HUES64 (cell line): ENCODE measurements around the gene ANO6.
"Not testable (repeated sequence)": the region's sequence is repeated elsewhere in the genome, so short reads cannot be mapped to it uniquely, and the experiment has no call there.

ENCODE experiments used
- H3K27ac ChIP-seq: 2 replicates; pipeline ENCODE4 v1.7.0; 2013; ENCODE audit warnings: low read depth, low read length, inconsistent platforms
- H3K27me3 ChIP-seq: 2 replicates; pipeline ENCODE4 v1.6.1; 2013; ENCODE audit warnings: mild to moderate bottlenecking, low read length; ENCODE audit not compliant: insufficient read depth
- H3K36me3 ChIP-seq: 2 replicates; pipeline ENCODE4 v1.6.1; 2013; ENCODE audit warnings: mild to moderate bottlenecking, low read length; ENCODE audit not compliant: insufficient read depth
- H3K4me1 ChIP-seq: 2 replicates; pipeline ENCODE4 v1.6.1; 2013; ENCODE audit warnings: mild to moderate bottlenecking, low read length, moderate library complexity; ENCODE audit not compliant: insufficient read depth
- H3K4me3 ChIP-seq: 2 replicates; pipeline ENCODE4 v1.5.1; 2013; ENCODE audit warnings: mild to moderate bottlenecking, low read length, moderate library complexity
- H3K9ac ChIP-seq: 2 replicates; pipeline ENCODE4 v1.6.1; 2013; ENCODE audit warnings: mild to moderate bottlenecking, low read depth, low read length
- H3K9me3 ChIP-seq: 2 replicates; pipeline ENCODE4 v1.6.1; 2013; ENCODE audit warnings: low read depth, low read length; ENCODE audit not compliant: insufficient read depth
- WGBS: fragments of 150-250, 120-280 bp; methylation state at CpG from one replicate; pipeline ENCODE4 v1.1.7; 2013; ENCODE audit warnings: missing lambda C conversion rate; 5-methylcytosine and 5-hydroxymethylcytosine counted together

Gene ANO6

GRCh38 chr12:45244561-45245343 is 28.9 kb downstream of the ANO6 start:
- H3K9ac ChIP-seq, result no peak overlapping the region
- no peak overlapping the region for H3K27ac ChIP-seq
- no peaks in the 10 kb centered on the region for H3K9me3 ChIP-seq
- H3K36me3 ChIP-seq, result no peaks in the 10 kb centered on the region
- H3K4me1 ChIP-seq, result peaks cover 25% of the 10 kb centered on the region
- 89% methylated on average over 9 of the region's 9 CpGs for WGBS
- H3K27me3 ChIP-seq, result no peaks in the 10 kb centered on the region
- H3K4me3 ChIP-seq, result no peak overlapping the region

- H3K36me3 ChIP-seq, result no peaks in the 10 kb centered on the region
- peaks cover 25% of the 10 kb centered on the region for H3K4me1 ChIP-seq
- 88% methylated on average over 3 of the region's 3 CpGs for WGBS
- H3K27me3 ChIP-seq, result no peaks in the 10 kb centered on the region
- no peak overlapping the region for H3K9ac ChIP-seq
- H3K9me3 ChIP-seq, result no peaks in the 10 kb centered on the region
- no peak overlapping the region for H3K4me3 ChIP-seq
- no peak overlapping the region for H3K27ac ChIP-seq
Observed at GRCh38 chr12:45246236-45246635, 30.3 kb downstream of the ANO6 start.

- Histone ChIP-seq H3K4me1 (peaks cover 24% of the 10 kb centered on the region), H3K36me3 (no peaks in the 10 kb centered on the region), H3K9ac (no peak overlapping the region), H3K27ac (no peak overlapping the region), H3K9me3 (no peaks in the 10 kb centered on the region), H3K4me3 (no peak overlapping the region), H3K27me3 (no peaks in the 10 kb centered on the region)
Observed at GRCh38 chr12:45247589-45247988, 31.7 kb downstream of the ANO6 start.

GRCh38 chr12:45248095-45248494 is 32.2 kb downstream of the ANO6 start:
- Histone ChIP-seq H3K27me3 (no peaks in the 10 kb centered on the region), H3K9me3 (no peaks in the 10 kb centered on the region), H3K36me3 (no peaks in the 10 kb centered on the region), H3K4me3 (no peak overlapping the region), H3K9ac (no peak overlapping the region), H3K4me1 (peaks cover 24% of the 10 kb centered on the region), H3K27ac (no peak overlapping the region)
- WGBS, result 95% methylated on average over 1 of the region's 1 CpG

- H3K9ac ChIP-seq, result no peak overlapping the region
- WGBS, result 89% methylated on average over 1 of the region's 1 CpG
- H3K36me3 ChIP-seq, result no peaks in the 10 kb centered on the region
- no peak overlapping the region for H3K27ac ChIP-seq
- no peaks in the 10 kb centered on the region for H3K27me3 ChIP-seq
- H3K4me3 ChIP-seq, result no peak overlapping the region
- H3K4me1 ChIP-seq, result peaks cover 14% of the 10 kb centered on the region
- no peaks in the 10 kb centered on the region for H3K9me3 ChIP-seq
Observed at GRCh38 chr12:45254254-45254653, 38.4 kb downstream of the ANO6 start.

- H3K27ac ChIP-seq, result no peak overlapping the region
- H3K4me1 ChIP-seq, result peaks cover 27% of the 10 kb centered on the region
- no peaks in the 10 kb centered on the region for H3K36me3 ChIP-seq
- H3K9ac ChIP-seq, result no peak overlapping the region
- no peaks in the 10 kb centered on the region for H3K27me3 ChIP-seq
- no peak overlapping the region for H3K4me3 ChIP-seq
- no peaks in the 10 kb centered on the region for H3K9me3 ChIP-seq
Observed at GRCh38 chr12:45256721-45257120, 40.8 kb downstream of the ANO6 start.

- H3K27ac ChIP-seq, result no peak overlapping the region
- WGBS, result 85% methylated on average over 6 of the region's 6 CpGs
- H3K27me3 ChIP-seq, result no peaks in the 10 kb centered on the region
- no peak overlapping the region for H3K4me3 ChIP-seq
- no peaks in the 10 kb centered on the region for H3K9me3 ChIP-seq
- no peaks in the 10 kb centered on the region for H3K36me3 ChIP-seq
- no peak overlapping the region for H3K9ac ChIP-seq
- H3K4me1 ChIP-seq, result peaks cover 24% of the 10 kb centered on the region
Observed at GRCh38 chr12:45257185-45257930, 41.5 kb downstream of the ANO6 start.

GRCh38 chr12:45259675-45260074 is 43.8 kb downstream of the ANO6 start:
- Histone ChIP-seq H3K4me1 (peaks cover 29% of the 10 kb centered on the region), H3K4me3 (no peak overlapping the region), H3K27me3 (no peaks in the 10 kb centered on the region), H3K9me3 (no peaks in the 10 kb centered on the region), H3K36me3 (no peaks in the 10 kb centered on the region), H3K9ac (peak overlapping the region; percentile 16; the same call in 1 of the 2 replicates), H3K27ac (0 out of 2 replicates have a peak overlapping the region, but pooled peaks have one; percentile 26)
- WGBS, result 93% methylated on average over 3 of the region's 3 CpGs

GRCh38 chr12:45260104-45260815 is 44.4 kb downstream of the ANO6 start:
- Histone ChIP-seq H3K36me3 (no peaks in the 10 kb centered on the region), H3K9me3 (no peaks in the 10 kb centered on the region), H3K9ac (peak overlapping the region; percentile 16; the same call in 1 of the 2 replicates), H3K27ac (0 out of 2 replicates have a peak overlapping the region, but pooled peaks have one; percentile 26), H3K4me3 (no peak overlapping the region), H3K4me1 (peaks cover 29% of the 10 kb centered on the region), H3K27me3 (no peaks in the 10 kb centered on the region)
- WGBS, result 92% methylated on average over 5 of the region's 5 CpGs

GRCh38 chr12:45260854-45261253 is 45.0 kb downstream of the ANO6 start:
- peaks cover 29% of the 10 kb centered on the region for H3K4me1 ChIP-seq
- no peak overlapping the region for H3K9ac ChIP-seq
- H3K27me3 ChIP-seq, result no peaks in the 10 kb centered on the region
- no peak overlapping the region for H3K4me3 ChIP-seq
- no peaks in the 10 kb centered on the region for H3K36me3 ChIP-seq
- no peak overlapping the region for H3K27ac ChIP-seq
- no peaks in the 10 kb centered on the region for H3K9me3 ChIP-seq
- 96% methylated on average over 4 of the region's 4 CpGs for whole genome bisulfite sequencing

- not testable (repeated sequence) for H3K9me3 ChIP-seq, H3K4me3 ChIP-seq, H3K27me3 ChIP-seq, H3K27ac ChIP-seq, H3K9ac ChIP-seq, H3K36me3 ChIP-seq
- WGBS, result 95% methylated on average over 7 of the region's 8 CpGs
- H3K4me1 ChIP-seq, result peaks cover 23% of the 10 kb centered on the region
Observed at GRCh38 chr12:45262185-45262584, 46.3 kb downstream of the ANO6 start.
